Stimulated activated CD8-positive, alpha-beta memory T cell treated with anti-CD3 and anti-CD28 coated beads, Interleukin-2, amount 100 ng/mL, for 48 hours (primary cell): ENCODE measurements around the gene MCOLN2.
"Not testable (repeated sequence)": the region's sequence is repeated elsewhere in the genome, so short reads cannot be mapped to it uniquely, and the experiment has no call there.

Experiments used
- DNase-seq, 2 donors: peaks; one replicate each; pipeline ENCODE4 v3.0.0-alpha.2; 2020; ENCODE audit warnings: low read depth in 2 of 2

The MCOLN2 gene

GRCh38 chr1:84941843-84942242 lies 55.1 kb downstream of the MCOLN2 start:
- DNase-seq, result no peak

DNA sequence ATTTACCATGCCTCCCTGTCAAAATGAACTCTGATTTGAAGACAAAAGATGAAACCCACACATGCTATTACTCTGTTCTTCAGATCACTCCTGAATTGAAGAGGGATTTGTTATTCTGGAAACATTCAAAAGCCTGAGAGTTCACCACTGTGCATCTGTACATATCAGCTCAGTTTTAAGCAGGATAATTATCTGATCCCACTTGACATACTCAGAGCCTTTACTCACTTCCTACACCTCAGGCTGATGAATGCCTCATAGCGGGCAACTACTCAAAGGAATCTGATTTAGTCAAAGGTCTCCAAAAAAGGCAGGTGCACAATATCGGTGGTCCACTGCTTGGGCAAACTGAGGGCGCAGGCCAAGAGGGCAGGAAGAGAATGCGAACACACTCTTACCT lies 56.4 kb downstream of the MCOLN2 start:
- DNase-seq, result no peak

- DNase-seq, result no peak
These were observed 57.2 kb downstream of the MCOLN2 start for GRCh38 chr1:84939761-84940160.

DNA sequence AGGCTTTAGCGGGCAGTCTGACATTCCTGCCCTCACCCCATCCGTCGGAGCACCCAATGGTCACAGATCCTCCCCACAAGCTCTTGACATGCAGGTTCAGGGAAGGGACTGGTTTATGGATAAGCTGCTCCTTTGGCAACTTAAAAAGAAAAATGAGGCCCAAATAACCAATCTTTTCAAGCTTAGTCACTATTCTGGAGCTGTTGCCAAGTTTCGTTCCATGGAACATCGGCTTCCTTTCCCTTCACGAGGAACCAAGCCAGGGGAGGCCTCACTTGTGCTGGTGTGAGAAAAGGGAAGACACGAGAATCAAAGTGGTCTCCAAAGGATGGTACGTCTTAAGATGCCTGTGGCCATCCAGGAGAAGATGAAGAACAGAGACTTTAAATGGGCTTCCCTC lies 57.8 kb downstream of the MCOLN2 start:
- DNase-seq, result no peak

DNA sequence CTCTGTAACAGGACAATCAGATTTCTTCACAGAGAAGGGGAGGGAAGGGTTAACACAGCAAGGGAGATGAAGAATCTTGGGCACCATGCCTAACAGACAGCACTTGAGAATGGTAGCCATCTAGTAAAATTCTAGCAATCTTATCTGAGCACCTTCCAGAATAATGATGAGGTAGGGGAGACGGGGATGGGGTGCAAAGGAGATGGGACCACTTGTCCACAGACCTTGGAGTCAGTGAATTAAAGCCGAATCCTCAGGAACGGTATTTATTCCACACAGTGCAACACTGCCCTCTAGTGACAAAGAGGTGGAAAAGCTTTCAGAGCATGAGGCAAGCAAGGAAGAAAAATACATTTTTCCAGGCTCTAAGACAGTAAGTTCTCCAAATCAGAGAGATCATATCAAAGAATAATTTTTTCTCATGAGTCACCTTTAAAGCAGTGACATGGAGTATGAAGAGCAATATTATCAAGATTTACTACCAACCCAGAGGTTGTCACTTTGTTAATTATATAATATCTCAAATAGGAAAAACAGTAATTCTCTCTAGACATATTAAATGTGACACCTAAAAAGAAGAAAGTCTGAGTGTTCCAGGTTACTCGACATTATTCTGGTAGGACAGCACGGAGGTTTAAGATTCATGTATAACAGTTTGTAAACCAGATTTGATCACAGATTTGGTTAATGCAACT lies 60.6 kb downstream of the MCOLN2 start:
- no peak for DNase-seq

DNA sequence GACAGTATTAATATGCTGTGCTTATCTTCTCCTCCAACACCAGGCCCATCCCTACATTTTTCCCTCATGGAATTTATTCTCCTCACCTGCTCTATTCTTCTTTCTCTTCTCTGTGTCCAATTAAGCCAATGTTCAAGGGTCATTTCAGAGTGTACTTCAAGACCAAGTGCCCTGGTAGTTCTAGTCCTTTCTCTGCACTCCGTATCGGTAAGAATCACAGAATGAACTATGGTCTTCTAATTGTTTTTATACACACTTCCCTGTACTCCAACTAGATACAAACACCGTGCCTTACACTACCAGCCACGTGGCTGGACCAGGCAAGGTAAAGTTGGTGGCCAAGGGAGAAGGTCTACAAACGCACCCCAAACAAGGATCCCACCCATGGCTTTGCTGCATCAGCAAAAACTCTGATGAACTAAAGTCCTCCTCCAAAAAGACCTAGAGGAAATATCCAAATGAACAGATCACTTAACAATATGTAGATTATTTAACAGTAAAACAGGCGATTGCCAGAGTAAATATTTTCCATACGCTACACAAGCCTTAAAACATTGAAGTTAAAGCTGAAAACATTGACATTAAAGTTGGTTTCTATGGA lies 63.8 kb downstream of the MCOLN2 start:
- DNase-seq, result no peak

DNA sequence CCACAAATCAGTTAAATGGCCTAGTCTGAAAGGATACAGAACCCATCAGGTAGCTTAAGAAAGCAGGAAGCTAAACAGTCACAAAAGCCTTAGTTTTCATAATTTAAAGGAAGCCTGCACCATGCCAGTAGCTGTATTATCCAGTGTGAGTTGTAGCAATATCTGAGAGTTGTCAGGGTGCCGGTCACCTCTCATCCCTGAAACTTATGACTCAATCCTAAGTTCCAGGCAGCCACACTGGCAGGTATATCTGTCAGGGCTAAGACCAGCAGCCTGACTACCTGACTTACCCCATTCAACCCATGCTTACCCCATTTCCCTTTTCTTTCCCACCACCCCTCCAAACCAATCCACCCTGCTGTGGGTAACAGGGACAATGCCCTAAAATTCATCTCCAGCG lies 66.1 kb downstream of the MCOLN2 start:
- no peak for DNase-seq

DNA sequence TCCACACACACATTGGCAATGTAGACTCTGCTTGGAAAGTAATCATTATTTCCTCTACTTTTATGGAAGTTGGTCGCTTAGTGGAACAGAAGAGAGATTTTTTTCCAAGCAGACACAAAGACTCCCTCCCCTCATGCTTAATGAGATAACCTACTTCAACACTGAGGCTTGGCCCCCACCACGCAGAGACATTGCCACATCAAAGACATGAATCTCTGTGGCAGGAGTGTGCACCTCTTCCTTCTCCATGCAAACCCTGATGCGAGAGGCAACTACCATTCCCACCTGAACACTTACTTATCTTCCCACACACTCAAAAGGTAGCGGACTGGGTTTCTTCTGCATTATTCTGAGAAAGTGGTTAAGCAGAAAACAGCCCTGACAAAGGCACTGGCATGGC lies 66.6 kb downstream of the MCOLN2 start:
- no peak for DNase-seq

- no peak for DNase-seq
These were observed 67.3 kb downstream of the MCOLN2 start for GRCh38 chr1:84929581-84929980.

- DNase-seq, result no peak
These were observed 67.9 kb downstream of the MCOLN2 start for GRCh38 chr1:84928979-84929378.

DNA sequence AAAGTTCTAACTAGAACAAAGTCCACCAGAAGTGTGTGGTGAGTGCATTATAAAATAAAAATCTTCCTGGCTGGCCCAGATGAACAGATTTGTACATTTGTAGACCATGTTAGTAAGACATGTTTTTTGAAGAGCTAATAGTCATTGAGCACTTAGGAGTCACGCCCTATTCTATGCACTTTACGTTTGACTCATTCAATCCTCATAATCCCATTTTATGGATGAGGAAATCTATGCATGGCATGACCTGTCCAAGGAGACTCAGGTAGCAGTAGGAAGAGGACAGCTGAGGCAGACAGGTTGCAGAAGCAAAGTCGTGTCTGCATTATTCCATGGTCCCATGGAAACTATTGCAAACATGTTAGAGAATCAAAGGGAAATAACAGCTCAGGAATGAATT lies 73.6 kb downstream of the MCOLN2 start:
- no peak for DNase-seq

DNA sequence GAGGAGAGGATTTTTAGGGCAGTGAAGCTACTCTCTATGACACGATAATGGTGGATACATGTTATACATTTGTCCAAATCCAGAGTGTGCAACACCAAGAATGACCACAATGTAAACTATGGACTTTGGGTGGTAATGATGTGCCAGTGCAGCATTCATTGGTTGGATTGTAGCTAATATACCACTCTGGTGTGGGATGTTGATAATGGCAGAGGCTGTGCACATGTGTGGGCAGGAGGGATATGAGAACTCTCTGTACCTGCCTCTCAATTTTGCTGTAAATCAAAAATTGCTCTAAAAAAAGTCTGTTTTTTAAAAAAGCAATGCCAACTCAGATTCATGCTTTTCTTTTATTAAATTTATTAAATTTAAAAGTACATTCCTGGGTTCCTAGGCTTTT lies 76.8 kb downstream of the MCOLN2 start:
- no peak for DNase-seq

DNA sequence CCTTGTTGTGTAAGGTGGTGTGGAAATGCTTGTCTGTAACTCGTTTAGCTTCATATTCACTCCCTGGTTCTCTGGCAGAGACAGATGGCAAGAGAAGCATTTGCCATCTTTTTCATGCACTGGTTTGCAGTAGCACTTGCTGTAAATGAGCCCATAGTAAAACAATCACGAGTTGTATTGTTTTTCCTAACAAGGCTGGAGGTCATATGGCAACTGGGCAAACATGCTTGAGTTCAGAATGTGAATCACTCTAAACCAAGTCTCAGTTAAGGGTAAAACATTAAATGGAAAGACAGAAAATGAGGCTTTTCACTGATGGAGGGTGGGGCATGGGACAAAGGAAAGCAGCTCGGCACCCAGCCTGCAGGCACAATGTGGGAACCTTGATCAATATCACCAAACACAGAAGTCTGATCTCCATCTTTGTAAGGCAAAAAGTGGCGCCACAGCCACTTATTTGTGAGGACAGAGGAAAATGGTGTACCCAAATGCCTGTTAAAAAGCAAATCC lies 77.4 kb downstream of the MCOLN2 start:
- no peak for DNase-seq

GRCh38 chr1:84918726-84919336 lies 78.1 kb downstream of the MCOLN2 start:
- DNase-seq, result no peak

DNA sequence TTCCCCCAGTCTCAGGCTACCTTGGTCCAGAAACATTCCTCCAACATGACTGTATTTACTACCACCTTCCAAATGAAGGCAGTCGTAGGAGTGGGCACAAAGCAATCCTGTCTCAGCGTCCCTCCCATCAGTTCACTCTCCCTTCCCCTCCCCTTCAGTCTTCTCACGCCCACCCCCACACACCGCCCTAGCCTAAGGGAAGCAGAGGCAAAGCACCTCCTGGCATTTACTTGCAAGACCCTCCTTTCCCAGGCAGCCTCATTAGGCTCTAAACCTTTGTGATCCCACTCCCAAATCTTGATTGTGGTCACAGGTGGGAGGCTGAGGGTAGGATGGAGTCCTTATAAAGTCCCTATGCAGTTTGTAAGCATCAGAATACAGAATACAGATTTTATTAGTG lies 80.0 kb downstream of the MCOLN2 start:
- DNase-seq, result no peak

GRCh38 chr1:84913555-84913892 lies 83.4 kb downstream of the MCOLN2 start:
- no peak for DNase-seq

- DNase-seq, result no peak
These were observed 84.0 kb downstream of the MCOLN2 start for GRCh38 chr1:84912726-84913554.

- DNase-seq, result not testable (repeated sequence)
These were observed 88.0 kb downstream of the MCOLN2 start for GRCh38 chr1:84908746-84909464.

- DNase-seq, result no peak
These were observed 89.7 kb downstream of the MCOLN2 start for GRCh38 chr1:84907095-84907827.

DNA sequence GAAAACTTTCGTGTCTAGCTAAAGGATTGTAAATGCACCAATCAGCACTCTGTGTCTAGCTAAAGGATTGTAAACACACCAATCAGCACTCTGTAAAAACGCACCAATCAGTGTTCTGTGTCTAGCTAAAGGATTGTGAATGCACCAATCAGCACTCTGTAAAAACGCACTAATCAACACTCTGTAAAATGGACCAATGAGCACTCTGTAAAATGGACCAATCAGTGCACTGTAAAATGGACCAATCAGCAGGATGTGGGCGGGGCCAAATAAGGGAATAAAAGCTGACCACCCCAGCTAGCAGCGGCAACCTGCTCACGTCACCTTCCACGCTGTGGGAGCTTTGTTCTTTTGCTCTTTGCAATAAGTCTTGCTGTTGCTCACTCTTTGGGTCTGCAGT lies 94.2 kb downstream of the MCOLN2 start:
- not testable (repeated sequence) for DNase-seq

DNA sequence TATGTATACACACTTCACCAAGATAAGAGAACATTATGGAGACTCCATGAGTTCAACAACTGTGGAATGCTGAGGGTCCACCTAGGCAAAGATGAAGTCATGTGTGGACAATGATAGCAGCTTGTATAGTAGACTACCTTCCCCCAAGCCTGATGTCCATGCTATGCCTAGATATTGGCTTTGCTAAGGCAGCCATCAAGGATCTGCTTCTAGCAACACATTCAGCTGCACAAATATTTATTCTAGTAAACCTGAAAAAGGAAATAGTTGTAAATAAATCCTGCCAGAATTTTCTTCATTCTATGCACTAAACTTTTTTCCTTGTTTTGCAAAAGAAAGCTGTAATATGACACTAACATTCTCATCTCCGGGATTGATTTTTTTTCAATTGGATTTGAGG lies 96.9 kb downstream of the MCOLN2 start:
- DNase-seq, result no peak
